C4-2B (cell line): ENCODE results near the gene TMEM131L.
A peak's percentile ranks its signal among the peaks of the same experiment; 100 is the strongest.

ENCODE experiments used
- H3K27ac ChIP-seq: fragments of 450-650 bp; 2 replicates; pipeline ENCODE4 v1.5.1; 2017
- ZFX ChIP-seq: fragments of 450-650 bp; IDR thresholded peaks from 2 replicates; pipeline ENCODE4 v1.6.1; 2017
- TF ChIP-seq, protein P1 (sequence below): fragments of 450-650 bp; conservative IDR thresholded peaks from 2 replicates; pipeline ENCODE4 v1.5.1; 2017; ENCODE audit warnings: mild to moderate bottlenecking

Gene TMEM131L

DNA sequence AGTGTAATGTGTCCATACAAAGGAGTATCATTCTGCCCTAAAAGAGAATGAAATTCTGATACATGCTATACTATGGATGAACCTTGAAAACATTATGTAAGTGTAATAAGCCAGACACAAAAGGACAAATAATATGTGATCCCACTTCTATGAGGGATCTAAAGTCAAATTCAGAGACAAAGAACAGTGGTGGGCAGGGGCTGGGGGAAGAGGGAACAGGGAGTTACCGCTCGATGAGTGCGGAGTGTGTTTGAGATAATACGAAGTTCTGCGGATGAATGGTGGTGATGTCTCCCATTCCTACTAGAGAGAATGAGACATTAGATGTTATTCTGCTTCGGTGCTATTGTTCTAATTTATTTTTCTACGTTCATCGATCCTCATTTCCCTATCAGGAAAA is 171.9 kb downstream of the TMEM131L start:
- H3K27ac ChIP-seq: no peak overlapping the region
- no peak for TF ChIP-seq ZFX
- TF ChIP-seq, protein P1, sequence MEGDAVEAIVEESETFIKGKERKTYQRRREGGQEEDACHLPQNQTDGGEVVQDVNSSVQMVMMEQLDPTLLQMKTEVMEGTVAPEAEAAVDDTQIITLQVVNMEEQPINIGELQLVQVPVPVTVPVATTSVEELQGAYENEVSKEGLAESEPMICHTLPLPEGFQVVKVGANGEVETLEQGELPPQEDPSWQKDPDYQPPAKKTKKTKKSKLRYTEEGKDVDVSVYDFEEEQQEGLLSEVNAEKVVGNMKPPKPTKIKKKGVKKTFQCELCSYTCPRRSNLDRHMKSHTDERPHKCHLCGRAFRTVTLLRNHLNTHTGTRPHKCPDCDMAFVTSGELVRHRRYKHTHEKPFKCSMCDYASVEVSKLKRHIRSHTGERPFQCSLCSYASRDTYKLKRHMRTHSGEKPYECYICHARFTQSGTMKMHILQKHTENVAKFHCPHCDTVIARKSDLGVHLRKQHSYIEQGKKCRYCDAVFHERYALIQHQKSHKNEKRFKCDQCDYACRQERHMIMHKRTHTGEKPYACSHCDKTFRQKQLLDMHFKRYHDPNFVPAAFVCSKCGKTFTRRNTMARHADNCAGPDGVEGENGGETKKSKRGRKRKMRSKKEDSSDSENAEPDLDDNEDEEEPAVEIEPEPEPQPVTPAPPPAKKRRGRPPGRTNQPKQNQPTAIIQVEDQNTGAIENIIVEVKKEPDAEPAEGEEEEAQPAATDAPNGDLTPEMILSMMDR: no peak

GRCh38 chr4:153638999-153639398 is 172.8 kb downstream of the TMEM131L start:
- no peak for TF ChIP-seq ZFX
- TF ChIP-seq, protein P1: no peak
- H3K27ac ChIP-seq: no peak overlapping the region

DNA sequence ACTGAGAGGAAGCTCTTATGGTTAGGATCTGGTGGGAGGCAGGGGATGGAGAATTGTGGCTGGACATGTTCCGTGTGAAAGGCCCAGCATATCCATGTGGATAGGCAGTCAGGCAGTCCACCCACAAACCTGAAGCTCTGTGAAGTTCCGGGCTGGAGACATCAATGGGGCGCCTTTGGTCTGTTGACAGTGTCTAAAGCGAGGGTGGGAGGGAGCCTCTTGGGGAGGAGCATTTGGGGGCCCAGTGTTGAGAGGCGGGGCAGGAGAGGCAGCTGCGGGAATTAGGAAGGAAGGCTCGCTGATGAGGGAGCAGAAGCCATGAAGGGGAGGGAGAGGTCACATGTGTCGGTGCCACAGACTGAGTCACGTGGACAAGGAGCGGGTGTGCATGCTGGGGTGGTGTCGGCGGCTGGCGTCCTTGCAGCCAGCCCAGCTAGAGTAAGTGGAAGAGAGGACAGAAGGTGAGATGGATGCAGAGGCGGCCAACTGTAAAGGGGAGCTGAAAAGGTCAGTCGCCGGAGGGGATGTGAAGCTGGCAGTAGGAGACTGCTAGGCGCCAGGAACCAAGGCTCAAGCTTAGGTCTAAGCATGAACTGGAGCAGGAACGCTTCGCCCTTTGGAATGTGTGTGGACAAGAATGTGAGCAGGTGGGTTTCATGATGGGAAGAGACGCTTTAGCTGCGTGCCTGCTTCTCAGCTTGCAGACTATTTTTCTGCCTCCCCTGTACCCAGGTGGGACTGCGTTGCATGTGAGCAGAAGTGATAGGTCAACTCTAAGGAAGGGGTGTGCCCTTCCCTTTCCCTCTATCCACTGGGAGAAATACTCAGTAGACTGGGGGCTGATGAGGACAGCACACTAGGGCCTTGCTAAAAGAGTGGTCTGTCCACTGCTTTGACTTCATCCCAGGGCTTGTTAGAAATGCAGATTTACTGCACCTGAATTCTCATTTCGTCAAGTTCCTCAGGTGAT is 174.0 kb downstream of the TMEM131L start:
- no peak for TF ChIP-seq ZFX
- TF ChIP-seq, protein P1: no peak
- H3K27ac ChIP-seq: no peak overlapping the region

GRCh38 chr4:153641532-153641931 is 175.4 kb downstream of the TMEM131L start:
- no peak for TF ChIP-seq ZFX
- no peak overlapping the region for H3K27ac ChIP-seq

DNA sequence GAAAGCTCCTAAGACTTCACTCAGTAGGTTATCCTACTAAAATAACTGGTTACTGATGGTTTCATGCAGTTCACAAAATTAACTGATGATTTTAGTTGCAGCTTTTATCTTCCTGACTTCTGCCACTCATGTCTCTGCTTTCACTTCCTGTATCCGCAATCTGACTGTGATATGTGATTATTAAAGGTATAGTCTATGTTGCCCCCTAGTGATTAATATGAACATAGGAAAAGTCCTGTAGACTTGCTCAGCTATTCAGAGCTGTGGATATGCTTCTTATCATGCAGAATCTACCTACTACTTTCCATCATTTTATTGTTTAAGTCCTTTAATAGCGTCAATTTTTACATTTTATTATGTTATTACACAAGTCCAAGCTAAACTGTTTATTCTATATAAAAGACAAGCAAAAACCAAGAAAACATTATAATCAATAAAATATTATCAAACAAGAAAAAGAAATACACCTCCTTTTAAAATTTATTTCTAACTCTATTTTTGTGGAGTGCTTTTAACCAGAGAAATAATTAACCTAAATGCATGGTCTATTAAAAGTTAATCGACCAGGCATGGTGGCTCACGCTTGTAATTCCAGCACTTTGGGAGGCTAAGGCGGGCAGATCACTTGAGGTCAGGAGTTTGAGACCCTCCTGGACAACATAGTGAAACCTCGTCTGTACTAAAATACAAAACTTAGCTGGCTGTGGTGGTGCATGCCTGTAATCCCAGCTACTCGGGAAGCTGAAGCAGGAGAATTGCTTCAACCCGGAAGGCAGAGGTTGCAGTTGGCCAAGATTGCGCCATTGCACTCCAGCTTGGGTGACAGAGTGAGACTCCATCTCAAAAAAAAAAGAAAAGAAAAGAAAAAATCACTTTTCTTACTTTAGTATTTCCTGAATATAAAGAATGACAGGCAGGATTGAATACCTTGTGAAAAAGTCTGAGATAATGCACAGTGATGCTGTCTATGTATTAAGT is 177.5 kb downstream of the TMEM131L start:
- no peak overlapping the region for H3K27ac ChIP-seq
- TF ChIP-seq, protein P1: peak; percentile 74
- no peak for TF ChIP-seq ZFX

GRCh38 chr4:153645183-153645582 is 179.0 kb downstream of the TMEM131L start:
- H3K27ac ChIP-seq: no peak overlapping the region
- TF ChIP-seq ZFX: no peak
- TF ChIP-seq, protein P1: peak; percentile 25

GRCh38 chr4:153646261-153646660 is 180.1 kb downstream of the TMEM131L start:
- TF ChIP-seq, protein P1: no peak
- no peak for TF ChIP-seq ZFX

More at GRCh38 chr4:153646261-153646660, 180.1 kb downstream of the TMEM131L start:
- no peak overlapping the region for H3K27ac ChIP-seq
